ENCODE results near the gene PTRHD1.

PTRHD1 gene

DNA sequence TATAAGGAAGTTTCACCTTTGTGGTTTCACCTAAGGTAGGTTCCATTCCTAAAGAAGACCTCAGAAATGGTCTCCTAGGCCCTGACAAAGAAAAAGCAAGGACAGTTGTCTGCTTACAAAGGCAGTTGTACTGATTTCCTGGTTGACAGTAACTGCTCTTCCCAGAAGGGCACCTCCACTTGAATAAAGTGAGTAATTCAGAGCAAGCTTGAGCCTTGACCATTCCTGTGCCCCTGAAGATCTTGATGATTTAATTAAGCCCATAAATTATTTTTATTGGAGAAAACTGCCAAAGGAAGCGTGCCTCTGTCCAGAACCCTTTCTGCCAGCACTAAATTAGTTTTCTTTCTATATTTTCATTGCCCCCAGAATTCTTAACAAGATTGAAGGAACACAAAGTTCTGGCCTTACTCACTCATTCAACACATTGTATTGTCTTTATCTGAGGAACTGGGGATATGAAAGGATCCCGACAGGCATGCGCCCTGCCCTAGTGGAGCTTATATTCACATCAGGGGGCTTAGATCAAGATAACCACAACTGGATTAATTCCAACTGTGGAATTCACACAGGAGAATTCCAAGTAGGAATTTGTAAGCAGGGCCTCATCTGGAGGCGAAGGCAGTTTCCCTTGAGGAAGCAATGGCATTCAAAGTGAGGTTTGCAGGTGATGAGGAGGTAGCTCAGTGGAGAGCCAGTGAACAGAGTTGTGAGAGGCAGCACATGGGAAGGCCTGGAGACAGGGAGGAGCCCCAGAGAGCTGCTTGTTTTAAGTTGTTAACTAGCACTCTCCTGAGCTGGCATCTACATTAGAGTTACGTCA, 21.2 kb downstream of the PTRHD1 start:
- no peak for DNase-seq (ENCODE audit: low read depth, low spot score)
- no peak overlapping the region for H3K4me3 ChIP-seq (ENCODE audit: low read length)

DNA sequence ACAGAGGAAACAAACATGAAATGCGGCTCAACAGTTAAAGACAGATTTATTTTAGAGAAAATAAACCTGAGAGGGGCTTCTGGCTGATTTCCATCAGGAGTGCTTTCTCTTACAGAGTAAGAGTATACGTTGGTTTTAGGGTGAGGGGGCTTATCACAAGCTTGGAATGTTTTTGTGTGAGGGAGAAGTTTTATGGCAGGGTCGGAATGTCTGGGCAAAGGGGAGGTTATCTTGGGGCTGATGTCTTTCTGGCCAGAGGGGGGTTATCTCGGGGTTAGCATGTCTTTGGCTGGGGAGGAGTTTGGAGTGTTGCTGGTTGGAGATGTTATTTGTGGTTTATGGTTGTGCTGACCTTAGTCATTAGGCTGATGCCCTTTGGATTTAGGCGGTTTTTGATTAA, 22.1 kb downstream of the PTRHD1 start:
- DNase-seq (ENCODE audit: low read depth, low spot score): no peak

DNA sequence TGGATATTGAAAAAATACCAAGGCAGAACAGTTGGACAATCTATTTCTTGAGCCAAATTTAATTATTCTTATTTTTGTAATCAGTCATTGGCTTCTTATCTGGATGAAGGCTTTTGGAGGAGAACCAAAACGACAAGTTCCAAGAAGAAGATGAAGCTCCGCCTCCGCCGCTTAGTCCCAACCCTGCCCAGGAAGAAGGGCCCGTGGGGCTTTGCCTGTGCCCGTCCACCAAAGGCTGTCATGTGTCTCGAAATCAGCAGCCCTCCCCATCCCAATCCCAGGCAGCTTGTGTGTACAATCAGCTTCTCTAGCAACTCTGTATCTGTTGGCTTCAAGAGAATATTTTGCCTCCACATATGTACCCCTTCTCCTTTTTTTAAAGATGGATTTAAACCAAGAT, 24.6 kb downstream of the PTRHD1 start:
- DNase-seq (ENCODE audit: low read depth, low spot score): no peak
- no peak overlapping the region for H3K4me3 ChIP-seq (ENCODE audit: low read length)

More for the DNA sequence above, 22.1 kb downstream of the PTRHD1 start:
- no peak overlapping the region for H3K4me3 ChIP-seq (ENCODE audit: low read length)

DNA sequence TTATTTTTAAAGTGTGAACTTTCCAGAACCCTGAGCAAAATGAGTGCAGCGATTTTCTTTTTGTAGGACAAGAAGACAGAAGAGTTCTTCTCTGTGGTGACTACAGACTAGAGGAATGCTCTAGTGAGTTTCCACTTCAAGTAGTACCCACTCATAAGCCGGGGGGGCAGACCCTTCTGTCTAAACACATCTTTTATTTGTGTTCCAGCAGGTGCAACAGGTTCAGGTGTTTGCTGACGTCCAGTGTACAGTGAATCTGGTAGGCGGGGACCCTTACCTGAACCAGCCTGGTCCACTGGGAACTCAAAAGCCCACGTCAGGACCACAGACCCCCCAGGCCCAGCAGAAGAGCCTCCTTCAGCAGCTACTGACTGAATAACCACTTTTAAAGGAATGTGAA, 25.2 kb downstream of the PTRHD1 start:
- no peak overlapping the region for H3K4me3 ChIP-seq (ENCODE audit: low read length)
- DNase-seq (ENCODE audit: low read depth, low spot score): no peak

DNA sequence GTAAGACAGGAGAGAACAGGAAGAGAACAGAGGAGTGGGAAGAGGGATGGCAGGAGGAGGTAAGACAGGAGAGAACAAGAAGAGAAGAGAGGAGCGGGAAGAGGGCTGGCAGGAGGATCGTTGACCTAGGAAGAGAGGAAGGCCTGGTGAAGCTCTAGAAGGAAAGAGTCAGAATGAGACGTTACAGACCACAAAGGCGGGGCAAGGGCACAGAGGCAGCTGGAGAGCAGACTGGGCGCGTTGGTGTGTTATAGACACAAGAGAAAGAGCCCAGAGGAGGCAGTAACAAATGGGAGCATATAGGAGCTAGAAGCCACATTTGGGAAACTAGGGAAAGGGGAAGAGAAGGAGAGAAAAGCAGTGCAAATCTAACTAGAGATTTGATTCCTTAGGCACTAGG, 26.6 kb downstream of the PTRHD1 start:
- H3K4me3 ChIP-seq (ENCODE audit: low read length): no peak overlapping the region
- peak; percentile 34 for DNase-seq (ENCODE audit: low read depth, low spot score)

DNA sequence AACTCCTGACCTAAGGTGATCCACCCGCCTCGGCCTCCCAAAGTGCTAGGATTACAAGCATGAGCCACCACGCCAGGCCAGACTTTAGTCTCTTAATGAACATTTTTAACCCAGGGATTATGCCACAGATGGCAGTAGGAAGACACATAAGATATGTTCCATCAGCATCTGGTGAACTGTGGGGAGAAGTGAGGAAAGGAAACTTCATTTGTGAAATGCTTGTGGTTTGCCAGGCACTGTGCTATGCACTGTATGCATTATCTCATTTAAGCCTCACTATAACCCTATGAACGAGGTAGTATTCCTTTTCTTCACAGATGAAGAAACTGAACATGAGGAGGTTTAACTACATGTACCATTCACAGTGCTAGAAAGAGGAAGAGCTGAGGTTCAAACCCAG, 29.3 kb downstream of the PTRHD1 start:
- no peak overlapping the region for H3K4me3 ChIP-seq (ENCODE audit: low read length)
- DNase-seq (ENCODE audit: low read depth, low spot score): no peak

DNA sequence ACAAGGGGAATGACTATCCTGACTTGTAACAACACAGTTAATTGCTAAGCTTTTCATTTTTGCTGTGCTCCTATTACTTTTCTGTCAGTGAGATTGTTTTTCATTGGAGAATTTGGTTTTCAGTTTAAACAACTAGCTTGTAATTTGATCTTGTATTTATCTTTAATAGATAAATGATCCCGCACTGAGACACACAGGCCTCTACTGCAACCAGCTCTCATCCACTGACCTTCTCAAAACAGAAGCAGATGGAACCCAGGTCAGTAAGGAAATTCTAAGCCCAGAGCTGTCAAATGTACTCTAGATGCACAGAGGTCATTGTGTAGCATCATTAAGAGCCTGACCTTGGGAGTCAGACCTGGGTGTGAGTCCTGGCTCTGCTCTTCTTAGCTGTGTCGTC, 30.7 kb downstream of the PTRHD1 start:
- no peak overlapping the region for H3K4me3 ChIP-seq (ENCODE audit: low read length)
- DNase-seq (ENCODE audit: low read depth, low spot score): no peak

DNA sequence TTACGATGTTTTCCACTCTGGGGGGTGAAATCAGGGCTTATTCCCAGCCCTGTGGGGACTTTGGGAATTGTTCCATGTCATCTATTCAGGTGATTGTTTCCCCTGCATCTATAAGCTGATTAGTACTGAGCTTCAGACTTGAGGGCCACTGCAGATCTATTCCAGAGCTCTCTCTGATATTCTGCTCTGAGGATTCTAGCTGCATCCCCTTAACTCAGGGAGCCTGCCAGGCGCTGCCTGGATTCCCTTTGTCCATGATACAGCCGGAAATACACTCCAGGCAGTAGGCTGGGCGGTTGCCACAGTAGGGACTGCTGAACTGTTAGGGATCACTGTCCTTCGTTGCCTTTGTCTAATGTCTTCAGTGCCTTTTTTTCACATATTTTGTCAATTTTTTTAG, 31.3 kb downstream of the PTRHD1 start:
- DNase-seq (ENCODE audit: low read depth, low spot score): no peak
- H3K4me3 ChIP-seq (ENCODE audit: low read length): no peak overlapping the region

DNA sequence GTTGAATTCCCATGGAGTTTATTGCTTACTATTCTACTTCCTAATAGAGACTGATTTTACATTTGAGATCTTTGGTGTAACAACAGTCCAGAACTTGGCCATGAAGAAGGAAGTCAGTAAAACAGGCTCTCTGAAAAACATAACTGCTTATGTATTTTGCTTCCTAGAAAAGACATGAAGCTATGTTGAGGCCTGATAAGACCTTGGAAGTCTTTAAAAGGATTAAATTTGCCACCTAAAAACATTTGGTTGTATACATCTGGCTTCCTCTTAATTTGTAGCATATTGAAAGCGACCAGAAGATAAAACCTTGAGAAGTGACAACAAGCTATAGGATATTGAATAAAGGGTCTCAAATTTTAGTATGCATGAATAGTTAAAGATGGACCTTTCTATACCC, 36.4 kb downstream of the PTRHD1 start:
- DNase-seq (ENCODE audit: low read depth, low spot score): no peak
- no peak overlapping the region for H3K4me3 ChIP-seq (ENCODE audit: low read length)

DNA sequence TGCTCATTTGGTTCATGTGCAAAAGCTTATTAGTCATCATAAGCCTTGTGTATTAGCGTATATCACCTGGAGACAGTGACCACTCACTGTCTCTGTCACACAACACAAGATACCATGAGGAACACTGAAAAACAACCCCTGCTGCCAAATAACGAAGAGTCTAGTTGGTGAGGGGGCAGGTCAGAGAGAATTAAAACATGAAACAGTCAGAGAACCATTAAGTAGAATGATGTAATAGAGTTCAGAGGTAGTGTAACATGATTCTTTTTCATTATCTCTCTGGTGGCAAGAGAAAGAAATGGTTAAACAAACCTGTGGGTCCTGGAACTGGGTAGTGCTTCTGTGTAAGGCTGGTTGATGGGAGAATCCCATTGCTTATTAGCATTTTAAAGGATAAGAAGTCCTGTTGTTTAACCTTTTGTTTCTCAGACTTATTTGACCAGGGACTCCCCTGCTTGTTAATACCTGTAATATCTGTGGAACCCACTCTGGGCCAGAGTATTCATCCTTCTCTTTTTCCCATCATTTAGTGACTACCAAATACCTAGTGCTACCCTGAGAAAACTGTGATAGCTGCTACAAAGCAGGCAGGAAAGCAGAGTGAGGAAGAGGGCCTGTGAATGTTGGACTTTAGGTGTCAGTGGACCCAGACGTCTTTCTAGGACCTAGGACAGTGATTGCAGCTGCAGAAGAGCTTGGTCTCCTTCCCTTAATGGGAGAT, 38.0 kb downstream of the PTRHD1 start:
- no peak for DNase-seq (ENCODE audit: low read depth, low spot score)
- no peak overlapping the region for H3K4me3 ChIP-seq (ENCODE audit: low read length)

DNA sequence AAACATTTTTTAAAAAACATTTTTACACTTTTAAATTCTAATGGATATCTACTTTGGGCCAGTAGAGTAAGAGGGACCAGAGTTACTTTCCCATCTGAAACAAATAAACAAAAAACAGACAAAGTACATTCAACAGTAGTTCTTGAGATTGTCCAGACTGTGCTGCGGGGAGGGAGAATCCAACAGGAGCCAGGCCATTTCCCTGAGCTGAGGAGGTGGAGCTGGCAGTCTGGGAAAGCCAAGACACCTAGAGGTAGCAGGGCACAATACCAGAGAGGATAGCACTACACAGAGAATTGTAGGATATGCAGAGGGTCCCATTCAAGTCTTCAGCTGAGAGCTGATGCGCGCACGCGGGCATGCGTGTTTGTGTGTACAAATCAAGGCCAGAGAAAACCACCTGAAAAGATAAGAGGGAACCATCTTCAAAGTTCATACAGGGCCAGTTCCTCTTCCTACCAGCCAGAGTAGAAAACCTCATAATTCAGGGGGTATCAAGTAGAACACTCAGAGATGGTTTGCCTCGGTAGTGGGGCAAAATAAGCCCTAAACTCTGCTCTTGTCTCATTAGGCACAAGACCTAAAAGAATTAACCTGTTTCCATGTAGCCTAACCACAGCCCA, 44.0 kb downstream of the PTRHD1 start:
- H3K4me3 ChIP-seq (ENCODE audit: low read length): no peak overlapping the region
- DNase-seq (ENCODE audit: low read depth, low spot score): peak; percentile 19

DNA sequence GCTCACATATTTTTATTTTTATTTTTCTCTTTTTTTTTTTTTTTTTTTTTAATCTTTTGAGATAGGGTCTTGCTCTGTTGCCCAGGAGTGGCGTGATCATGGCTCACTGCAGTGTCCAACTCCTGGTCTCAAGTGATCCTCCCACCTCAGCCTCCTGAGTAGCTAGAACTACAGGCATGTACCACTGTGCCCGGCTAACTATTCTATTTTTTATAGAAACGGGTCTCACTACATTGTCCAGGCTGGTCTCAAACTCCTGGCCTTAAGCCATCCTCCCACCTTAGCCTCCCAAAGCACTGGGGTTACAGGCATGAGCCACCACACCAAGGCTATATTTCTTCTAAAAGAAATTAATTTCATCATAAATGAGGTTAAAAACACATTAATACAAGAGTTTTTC, 45.9 kb downstream of the PTRHD1 start:
- DNase-seq (ENCODE audit: low read depth, low spot score): no peak
- no peak overlapping the region for H3K4me3 ChIP-seq (ENCODE audit: low read length)

DNA sequence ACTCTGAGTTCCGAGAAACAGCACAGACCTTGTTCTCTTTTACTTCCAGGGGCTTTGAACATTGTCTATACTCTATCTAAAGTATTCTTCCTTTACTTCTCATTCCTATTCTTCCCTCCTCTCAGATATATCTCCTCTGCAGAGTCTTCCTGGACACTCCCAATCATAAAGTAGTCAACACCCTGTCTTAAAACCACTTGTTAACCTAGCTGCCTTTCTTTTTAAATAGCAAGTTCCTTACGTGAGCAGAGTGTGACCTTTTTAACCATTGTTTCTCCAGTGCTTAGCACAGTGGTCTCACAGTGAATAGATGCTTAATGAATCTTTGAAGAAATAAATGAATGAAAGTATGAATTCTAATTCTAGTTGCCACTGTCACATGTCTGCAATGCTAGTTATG, 47.4 kb downstream of the PTRHD1 start:
- DNase-seq (ENCODE audit: low read depth, low spot score): no peak
- no peak overlapping the region for H3K4me3 ChIP-seq (ENCODE audit: low read length)

DNA sequence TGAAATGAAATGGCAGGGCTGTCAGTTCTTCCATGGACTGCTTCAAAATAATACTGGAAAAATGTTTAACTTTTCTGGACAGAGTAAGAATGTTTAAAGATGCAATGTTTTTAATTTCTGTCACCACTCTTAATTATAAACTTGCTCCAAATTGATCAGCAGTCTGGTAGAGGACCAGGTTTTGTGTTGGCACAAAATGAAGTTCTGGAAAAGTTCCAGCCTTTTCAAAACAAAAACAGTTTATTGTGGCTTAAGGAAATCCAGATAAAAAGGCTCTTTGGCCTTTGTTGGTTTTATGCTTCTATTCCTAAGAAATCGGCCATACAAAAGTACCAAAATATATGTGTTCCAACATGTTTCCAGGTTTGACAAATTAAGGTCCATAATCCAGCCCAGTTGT, 48.8 kb downstream of the PTRHD1 start:
- H3K4me3 ChIP-seq (ENCODE audit: low read length): no peak overlapping the region
- DNase-seq (ENCODE audit: low read depth, low spot score): no peak

DNA sequence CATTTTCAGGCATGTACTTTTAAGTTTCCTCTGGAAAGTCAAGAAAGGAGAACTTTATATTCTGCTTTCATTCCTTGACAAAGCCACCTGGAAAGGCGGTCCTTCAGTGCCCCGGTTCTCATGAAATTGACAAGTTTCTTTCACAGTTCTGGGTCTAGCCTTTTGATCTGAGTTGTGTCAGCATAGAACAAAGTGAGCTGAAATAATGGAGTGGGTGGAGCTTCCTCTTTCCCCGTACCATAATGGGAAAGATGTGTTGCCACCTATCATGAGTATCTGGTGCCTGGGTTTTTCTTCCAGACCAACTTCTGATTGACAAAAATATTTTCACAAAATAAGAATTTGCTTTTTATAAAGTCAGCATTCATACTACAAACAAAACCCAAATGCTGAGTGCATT, 49.3 kb downstream of the PTRHD1 start:
- no peak overlapping the region for H3K4me3 ChIP-seq (ENCODE audit: low read length)
- no peak for DNase-seq (ENCODE audit: low read depth, low spot score)

DNA sequence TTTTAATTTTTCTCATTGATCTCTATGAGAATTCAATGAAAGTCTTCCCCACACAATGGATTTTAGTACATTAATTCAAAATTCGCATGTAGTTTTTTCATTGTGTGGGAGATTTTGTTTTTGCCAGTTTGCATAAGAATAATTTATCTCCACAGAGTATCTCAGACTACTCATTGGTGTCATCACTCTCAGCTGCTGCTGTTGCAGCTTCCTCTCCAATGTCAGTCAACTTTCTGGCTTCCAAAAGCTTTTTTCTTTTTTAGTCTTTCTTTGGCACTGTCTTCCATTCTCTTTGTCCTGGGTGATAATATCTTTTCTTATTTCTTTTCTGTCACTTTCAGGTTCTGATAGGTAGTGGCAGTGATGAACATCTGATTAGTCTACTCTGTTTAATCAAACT, 50.5 kb downstream of the PTRHD1 start:
- no peak overlapping the region for H3K4me3 ChIP-seq (ENCODE audit: low read length)
- no peak for DNase-seq (ENCODE audit: low read depth, low spot score)

DNA sequence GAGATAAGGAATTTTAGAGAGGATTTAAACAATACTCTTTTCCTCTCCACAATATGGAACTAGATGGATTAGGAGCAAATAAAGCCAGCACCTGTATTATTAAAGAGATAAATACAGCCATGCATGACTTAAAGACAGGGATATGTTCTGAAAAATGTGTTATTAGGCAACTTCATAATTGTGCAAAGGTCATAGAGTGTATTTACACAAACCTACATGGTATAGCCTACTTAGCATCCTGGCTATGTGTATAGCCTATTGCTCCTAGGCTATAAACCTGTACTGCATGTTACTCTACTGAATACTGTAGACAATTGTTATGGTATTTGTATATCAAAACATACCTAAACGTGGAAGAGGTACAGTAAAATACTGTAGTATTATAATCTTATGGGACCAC, 53.0 kb downstream of the PTRHD1 start:
- DNase-seq (ENCODE audit: low read depth, low spot score): no peak
- H3K4me3 ChIP-seq (ENCODE audit: low read length): no peak overlapping the region
